ENCODE results near the gene SERPINA7. TPM values are rescaled to one million over a fixed set of nuclear protein-coding genes. Genes with fewer than 3 reads are reported as not detected.

The SERPINA7 gene, protein sequence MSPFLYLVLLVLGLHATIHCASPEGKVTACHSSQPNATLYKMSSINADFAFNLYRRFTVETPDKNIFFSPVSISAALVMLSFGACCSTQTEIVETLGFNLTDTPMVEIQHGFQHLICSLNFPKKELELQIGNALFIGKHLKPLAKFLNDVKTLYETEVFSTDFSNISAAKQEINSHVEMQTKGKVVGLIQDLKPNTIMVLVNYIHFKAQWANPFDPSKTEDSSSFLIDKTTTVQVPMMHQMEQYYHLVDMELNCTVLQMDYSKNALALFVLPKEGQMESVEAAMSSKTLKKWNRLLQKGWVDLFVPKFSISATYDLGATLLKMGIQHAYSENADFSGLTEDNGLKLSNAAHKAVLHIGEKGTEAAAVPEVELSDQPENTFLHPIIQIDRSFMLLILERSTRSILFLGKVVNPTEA
- not detected for total RNA-seq
- not detected for polyA plus RNA-seq

DNA sequence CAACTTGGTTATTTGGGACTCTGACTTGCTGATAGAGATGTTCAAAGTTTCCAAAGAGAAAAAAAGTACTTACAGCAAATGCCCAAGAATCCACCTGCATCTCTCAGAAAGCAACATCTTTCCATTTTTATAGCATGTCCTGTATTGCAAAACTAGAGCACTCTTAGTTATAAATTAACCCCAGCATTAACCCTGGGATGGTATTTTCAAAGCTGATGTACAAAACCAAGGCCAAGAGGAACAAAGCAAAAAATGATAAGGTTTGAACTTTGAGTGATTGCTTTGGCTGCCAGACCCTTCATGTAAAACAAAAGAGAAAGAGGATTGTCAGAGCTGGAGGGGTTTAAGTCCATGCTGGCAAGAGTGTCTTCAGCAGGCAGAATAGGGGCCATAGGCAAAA lies at the start of gene SERPINA7:
SERPINA7 (minus strand) TSS at position 103 of the 400 bp plus-strand sequence. CDS start 1,669 bp downstream, outside the sequence.
- no peak for DNase-seq
- TF ChIP-seq, protein P1, sequence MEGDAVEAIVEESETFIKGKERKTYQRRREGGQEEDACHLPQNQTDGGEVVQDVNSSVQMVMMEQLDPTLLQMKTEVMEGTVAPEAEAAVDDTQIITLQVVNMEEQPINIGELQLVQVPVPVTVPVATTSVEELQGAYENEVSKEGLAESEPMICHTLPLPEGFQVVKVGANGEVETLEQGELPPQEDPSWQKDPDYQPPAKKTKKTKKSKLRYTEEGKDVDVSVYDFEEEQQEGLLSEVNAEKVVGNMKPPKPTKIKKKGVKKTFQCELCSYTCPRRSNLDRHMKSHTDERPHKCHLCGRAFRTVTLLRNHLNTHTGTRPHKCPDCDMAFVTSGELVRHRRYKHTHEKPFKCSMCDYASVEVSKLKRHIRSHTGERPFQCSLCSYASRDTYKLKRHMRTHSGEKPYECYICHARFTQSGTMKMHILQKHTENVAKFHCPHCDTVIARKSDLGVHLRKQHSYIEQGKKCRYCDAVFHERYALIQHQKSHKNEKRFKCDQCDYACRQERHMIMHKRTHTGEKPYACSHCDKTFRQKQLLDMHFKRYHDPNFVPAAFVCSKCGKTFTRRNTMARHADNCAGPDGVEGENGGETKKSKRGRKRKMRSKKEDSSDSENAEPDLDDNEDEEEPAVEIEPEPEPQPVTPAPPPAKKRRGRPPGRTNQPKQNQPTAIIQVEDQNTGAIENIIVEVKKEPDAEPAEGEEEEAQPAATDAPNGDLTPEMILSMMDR (IDR thresholded peaks at IDR 0.05): no peak
- TF ChIP-seq POLR2AphosphoS5 (IDR thresholded peaks at IDR 0.05) (no peak), EP300 (IDR thresholded peaks at IDR 0.05) (no peak), POLR2A (IDR thresholded peaks at IDR 0.05) (no peak)
- H3K4me1 ChIP-seq: no peaks in the 10 kb centered on the region
- H3K27ac ChIP-seq: no peak within 1 kb of the TSS
- H3K27me3 ChIP-seq: no peaks in the 10 kb centered on the region
- no peak within 1 kb of the TSS for H3K4me3 ChIP-seq
- intact Hi-C loops (cut with DNase I): no loop called here
- H3K36me3 ChIP-seq: no peaks in the 10 kb centered on the region
- H3K9me3 ChIP-seq: no peaks in the 10 kb centered on the region

DNA sequence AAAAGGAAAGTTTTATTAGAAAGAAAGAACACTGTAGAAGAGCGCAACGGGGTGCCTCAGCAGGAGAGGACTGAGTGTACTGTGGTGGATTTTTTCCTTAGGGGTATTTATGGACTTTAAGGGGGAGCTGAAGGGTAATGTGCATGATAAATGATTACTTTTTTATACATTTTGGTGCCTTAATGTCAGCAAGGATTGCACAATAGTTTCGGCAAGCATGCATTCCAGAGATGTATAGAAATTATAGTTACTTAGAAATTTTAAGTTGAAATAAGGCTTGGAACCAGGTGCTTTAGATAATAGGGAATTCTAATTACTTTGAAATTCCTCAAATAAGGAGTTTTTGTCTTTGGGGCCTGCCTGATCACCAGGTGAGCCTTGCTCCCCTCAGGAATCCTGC lies 30.5 kb upstream of the SERPINA7 start:
- no peaks in the 10 kb centered on the region for H3K4me1 ChIP-seq

DNA sequence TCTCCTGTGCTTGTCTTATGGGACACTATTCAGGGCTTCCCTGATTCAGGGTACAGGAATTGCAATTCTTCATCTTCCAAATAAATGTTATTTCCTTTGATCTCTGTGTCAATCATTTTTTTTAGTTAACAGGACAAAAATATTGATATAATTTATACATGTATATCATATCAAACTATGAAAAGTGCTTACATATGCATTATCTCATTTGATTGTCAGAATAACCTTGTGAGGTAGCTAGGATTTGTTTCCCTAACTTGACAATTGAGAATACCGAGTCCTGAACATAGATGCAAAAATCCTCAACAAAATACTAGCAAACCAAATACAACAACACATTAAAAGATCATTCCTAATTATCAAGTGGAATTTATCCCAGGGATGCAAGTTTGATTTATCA lies 11.5 kb upstream of the SERPINA7 start:
- TF ChIP-seq POLR2A (IDR thresholded peaks at IDR 0.05) (no peak), EP300 (IDR thresholded peaks at IDR 0.05) (no peak), POLR2AphosphoS5 (IDR thresholded peaks at IDR 0.05) (no peak)
- TF ChIP-seq, protein P1 (IDR thresholded peaks at IDR 0.05): no peak
- 77 to 100% methylated on average over 1 of the region's 1 CpG for WGBS, 2 donors
- intact Hi-C loops (cut with DNase I): no loop called here

More for the DNA sequence above, 30.5 kb upstream of the SERPINA7 start:
- TF ChIP-seq POLR2A (IDR thresholded peaks at IDR 0.05): no peak
- TF ChIP-seq POLR2AphosphoS5 (IDR thresholded peaks at IDR 0.05): no peak
- DNase-seq: no peak
- no peaks in the 10 kb centered on the region for H3K27me3 ChIP-seq
- H3K36me3 ChIP-seq: no peaks in the 10 kb centered on the region
- intact Hi-C loops (cut with DNase I): no loop called here
- no peaks in the 10 kb centered on the region for H3K9me3 ChIP-seq
- no peak overlapping the region for H3K4me3 ChIP-seq
- 91 to 96% methylated on average over 3 of the region's 3 CpGs for WGBS, 2 donors
- H3K27ac ChIP-seq: no peak overlapping the region

DNA sequence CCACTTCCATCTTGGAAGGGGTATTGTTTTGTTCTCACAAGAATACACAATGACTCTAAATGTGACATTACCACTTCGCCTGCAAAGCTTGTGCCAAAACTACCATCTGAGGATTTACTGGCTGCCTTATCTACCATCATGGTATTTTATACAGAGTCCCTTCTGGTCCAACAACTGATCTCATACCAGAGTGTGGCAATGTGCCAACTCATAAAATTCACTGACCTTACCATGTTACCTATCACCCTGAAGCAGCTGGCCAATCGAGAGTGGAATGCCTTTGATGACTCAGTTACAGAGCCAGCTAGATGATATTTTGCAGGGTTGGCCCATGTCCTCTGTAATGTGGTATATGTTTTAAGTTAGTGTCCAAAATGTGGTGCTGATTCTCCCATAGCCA lies 3.8 kb upstream of the SERPINA7 start:
- no peaks in the 10 kb centered on the region for H3K36me3 ChIP-seq
- no peak overlapping the region for H3K4me3 ChIP-seq
- intact Hi-C loops (cut with DNase I): no loop called here
- TF ChIP-seq POLR2A (IDR thresholded peaks at IDR 0.05) (no peak), POLR2AphosphoS5 (IDR thresholded peaks at IDR 0.05) (no peak), EP300 (IDR thresholded peaks at IDR 0.05) (no peak)
- TF ChIP-seq, protein P1 (IDR thresholded peaks at IDR 0.05): no peak
- no peak overlapping the region for H3K27ac ChIP-seq
- H3K4me1 ChIP-seq: no peaks in the 10 kb centered on the region
- no peaks in the 10 kb centered on the region for H3K27me3 ChIP-seq
- WGBS, 2 donors: 14 to 57% methylated on average over 2 of the region's 2 CpGs
- DNase-seq: no peak
- no peaks in the 10 kb centered on the region for H3K9me3 ChIP-seq

More for the DNA sequence above, 11.5 kb upstream of the SERPINA7 start:
- Histone ChIP-seq H3K4me1 (no peaks in the 10 kb centered on the region), H3K4me3 (no peak overlapping the region), H3K36me3 (no peaks in the 10 kb centered on the region), H3K27ac (no peak overlapping the region), H3K9me3 (no peaks in the 10 kb centered on the region), H3K27me3 (no peaks in the 10 kb centered on the region)
- DNase-seq: no peak

DNA sequence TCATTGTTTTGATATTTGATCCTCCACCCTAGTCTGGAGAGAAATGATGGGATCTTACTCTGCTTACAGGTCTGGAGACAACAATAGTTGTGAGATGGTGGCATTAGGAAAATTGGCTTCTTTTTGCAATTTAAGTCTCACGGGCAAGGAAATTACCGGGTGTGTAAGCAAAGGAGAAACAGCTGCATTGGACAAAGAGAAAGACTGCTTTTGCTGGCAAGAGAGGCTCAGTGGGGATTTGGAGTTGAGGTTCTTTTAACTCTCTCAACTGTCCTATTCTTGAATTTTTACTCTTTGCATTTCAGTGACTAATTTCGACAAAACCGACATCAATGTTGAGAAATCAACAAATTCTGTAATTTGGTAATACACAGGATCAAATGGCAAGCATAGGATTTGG lies 2.3 kb upstream of the SERPINA7 start:
- Histone ChIP-seq H3K4me3 (no peak overlapping the region), H3K27ac (no peak overlapping the region), H3K27me3 (no peaks in the 10 kb centered on the region), H3K9me3 (no peaks in the 10 kb centered on the region), H3K36me3 (no peaks in the 10 kb centered on the region), H3K4me1 (no peaks in the 10 kb centered on the region)
- 59 to 80% methylated on average over 4 of the region's 4 CpGs for WGBS, 2 donors
- intact Hi-C loops (cut with DNase I): no loop called here
- DNase-seq: no peak
- TF ChIP-seq POLR2AphosphoS5 (IDR thresholded peaks at IDR 0.05): no peak
- no peak for TF ChIP-seq EP300 (IDR thresholded peaks at IDR 0.05)
- TF ChIP-seq POLR2A (IDR thresholded peaks at IDR 0.05): no peak
- TF ChIP-seq, protein P1 (IDR thresholded peaks at IDR 0.05): no peak
